SK-N-MC (cell line): Measurements from ENCODE around the gene PRND.

Experiments used
- EZH2 ChIP-seq: fragments of 200-600 bp; sonication (generic); IDR thresholded peaks from one replicate; pipeline ENCODE4 v1.6.1; 2017; ENCODE audit warnings: antibody characterized with exemption
- FOXP2 ChIP-seq: optimal IDR thresholded peaks from 2 replicates; pipeline ENCODE3; 2011; ENCODE audit warnings: mild to moderate bottlenecking, moderate library complexity; ENCODE audit not compliant: insufficient read depth; ENCODE audit errors: extremely low read length, control extremely low read depth
- POLR2AphosphoS5 ChIP-seq: IDR thresholded peaks from 2 replicates; pipeline ENCODE4 v1.6.1; 2012; ENCODE audit warnings: mild to moderate bottlenecking, low read depth, low read length, borderline replicate concordance

DNA sequence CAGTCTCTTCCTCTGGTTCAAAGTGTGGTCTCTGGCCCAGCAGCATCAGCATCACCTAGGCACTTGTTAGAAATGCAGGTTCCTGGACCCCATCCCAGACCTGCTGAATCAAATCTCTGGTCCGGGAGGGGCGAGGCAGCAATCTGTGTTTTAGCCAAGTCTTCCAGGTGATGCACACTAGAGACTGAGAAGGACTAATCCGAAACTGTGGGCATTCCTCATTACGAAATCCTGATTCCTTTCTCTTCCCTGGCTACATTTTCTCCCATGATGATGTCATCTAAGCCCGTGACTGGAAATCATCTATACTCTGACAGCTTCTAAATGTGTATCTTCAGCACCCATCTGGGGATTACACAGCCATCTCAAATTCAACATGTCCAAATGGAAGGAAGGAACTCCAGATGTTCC is 39.7 kb upstream of the PRND start:
- TF ChIP-seq EZH2 (no peak), FOXP2 (no peak), POLR2AphosphoS5 (no peak)
